ENCODE data around the gene DIP2B.

DNA sequence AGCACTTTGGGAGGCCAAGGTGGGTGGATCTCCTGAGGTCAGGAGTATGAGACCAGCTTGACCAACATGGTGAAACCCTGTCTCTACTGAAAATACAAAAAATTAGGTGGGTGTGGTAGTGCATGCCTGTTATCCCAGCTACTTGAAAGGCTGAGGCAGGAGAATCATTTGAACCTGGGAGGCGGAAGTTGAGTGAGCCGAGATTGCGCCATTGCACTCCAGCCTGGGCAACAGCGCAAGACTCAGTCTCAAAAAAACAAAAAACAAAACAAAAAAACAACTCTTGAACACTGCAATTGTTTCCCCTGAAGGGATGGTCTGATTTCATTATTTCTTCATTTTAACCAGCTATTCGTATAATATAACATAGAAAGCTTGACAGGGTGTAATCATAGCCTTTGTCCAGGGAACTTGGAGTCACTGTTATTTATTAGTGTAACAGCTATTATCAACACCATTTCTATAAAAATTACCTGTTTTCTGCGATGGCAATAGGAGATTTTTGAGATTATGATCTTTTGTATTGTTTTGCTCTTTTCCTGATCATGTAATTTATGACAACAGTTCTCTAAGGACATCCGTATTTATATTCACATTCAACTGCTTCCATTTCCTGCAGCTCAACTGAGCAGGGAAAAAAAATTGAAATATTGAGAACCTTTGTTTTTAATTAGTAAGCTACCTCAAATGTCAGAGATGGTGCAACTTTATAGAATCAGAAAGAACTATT, 94.7 kb downstream of the DIP2B start:
- no peak for TF ChIP-seq CTCF (IDR thresholded peaks at IDR 0.05 in 8 of 11, conservative IDR thresholded peaks at IDR 0.05 in 3 of 11)
- no peak for TF ChIP-seq POLR2AphosphoS5 (IDR thresholded peaks at IDR 0.05)

All from spleen (tissue), 7 donors.